HG03520 (cell line): Measurements from ENCODE around the gene PIH1D1.

ENCODE experiments used
- ATAC-seq: cut with Tn5 transposase; IDR thresholded peaks from one replicate; pipeline ENCODE4 v1.9.1; 2021; ENCODE audit warnings: mild to moderate bottlenecking, moderate library complexity; ENCODE audit not compliant: unreplicated experiment

The PIH1D1 gene

GRCh38 chr19:49451430-49452181 is at the start of gene PIH1D1:
Gene PIH1D1, minus strand, starts transcription at chr19:49451814. Its CDS starts 240 bp downstream, at chr19:49451574.
- ATAC-seq: peak; percentile 53

GRCh38 chr19:49499030-49499670 is 47.5 kb upstream of the PIH1D1 start:
- no peak for ATAC-seq

- ATAC-seq: no peak
Measured at GRCh38 chr19:49498475-49498874, 46.9 kb upstream of the PIH1D1 start.

- no peak for ATAC-seq
Measured at GRCh38 chr19:49497789-49498103, 46.1 kb upstream of the PIH1D1 start.

GRCh38 chr19:49497047-49497788 is 45.6 kb upstream of the PIH1D1 start:
- ATAC-seq: no peak

GRCh38 chr19:49496574-49497008 is 45.0 kb upstream of the PIH1D1 start:
- no peak for ATAC-seq

- no peak for ATAC-seq
Measured at GRCh38 chr19:49492573-49493405, 41.2 kb upstream of the PIH1D1 start.

GRCh38 chr19:49491804-49492572 is 40.4 kb upstream of the PIH1D1 start:
- ATAC-seq: no peak

GRCh38 chr19:49491030-49491803 is 39.6 kb upstream of the PIH1D1 start:
- ATAC-seq: no peak

GRCh38 chr19:49490287-49491029 is 38.8 kb upstream of the PIH1D1 start:
- ATAC-seq: no peak

GRCh38 chr19:49489601-49490167 is 38.1 kb upstream of the PIH1D1 start:
- ATAC-seq: no peak

GRCh38 chr19:49488863-49489537 is 37.4 kb upstream of the PIH1D1 start:
- ATAC-seq: no peak

- no peak for ATAC-seq
Measured at GRCh38 chr19:49488046-49488862, 36.6 kb upstream of the PIH1D1 start.

- peak; percentile 80 for ATAC-seq
Measured at GRCh38 chr19:49487277-49488045, 35.8 kb upstream of the PIH1D1 start, which contains the start of gene RPL13A. Gene RPL13A, plus strand, starts transcription at chr19:49487608. Its CDS starts 22 bp downstream, at chr19:49487630.

GRCh38 chr19:49486710-49487276 is 35.2 kb upstream of the PIH1D1 start:
- ATAC-seq: no peak

- no peak for ATAC-seq
Measured at GRCh38 chr19:49486232-49486631, 34.6 kb upstream of the PIH1D1 start.
